Activated naive CD4-positive, alpha-beta T cell treated with anti-CD3 and anti-CD28 coated beads for 36 hours (primary cell): ENCODE measurements around the gene KLHDC10. TPM values are rescaled to one million over a fixed set of nuclear protein-coding genes. Genes with fewer than 3 reads are reported as not detected.

ENCODE experiments used
- CTCF ChIA-PET: fragments of 350-600 bp; sonication (Branson Sonifier 250); formaldehyde crosslinking; loops from one replicate; lab custom pipeline; 2021; ENCODE audit warnings: antibody characterized with exemption; lab: Charles Lee
- DNase-seq: peaks from one replicate; pipeline ENCODE4 v3.0.0-alpha.2; 2020
- H3K27ac Mint-ChIP-seq: one replicate; pipeline ENCODE4 v1.8.0; 2021; ENCODE audit warnings: mild to moderate bottlenecking, mixed read lengths
- H3K27me3 Mint-ChIP-seq: one replicate; pipeline ENCODE4 v1.8.0; 2021; ENCODE audit warnings: low read depth, mixed read lengths
- H3K36me3 Mint-ChIP-seq: one replicate; pipeline ENCODE4 v1.8.0; 2021; ENCODE audit warnings: low read depth, mixed read lengths
- H3K4me1 Mint-ChIP-seq: one replicate; pipeline ENCODE4 v1.8.0; 2021; ENCODE audit warnings: low read depth, mixed read lengths
- H3K4me3 Mint-ChIP-seq: one replicate; pipeline ENCODE4 v1.8.0; 2021; ENCODE audit warnings: mild to moderate bottlenecking, moderate library complexity, mixed read lengths
- H3K9me3 Mint-ChIP-seq: one replicate; pipeline ENCODE4 v1.8.0; 2021; ENCODE audit warnings: mixed read lengths
- intact Hi-C: fragments of 100-400 bp; cut with micrococcal nuclease; formaldehyde crosslinking; loops from one replicate; pipeline ENCODE4 v1.15.1; 2023
- total RNA-seq, 2 experiments: library from RNA; stranded (reverse); gene quantifications; one replicate each; pipeline ENCODE4 v1.2.3, GENCODE V29; 2021

The KLHDC10 gene
- total RNA-seq, 2 experiments from 2014 or later, result 11.6 to 12.9 TPM

- H3K4me1 Mint-ChIP-seq, result no peaks in the 10 kb centered on the region
- no peaks in the 10 kb centered on the region for H3K36me3 Mint-ChIP-seq
- peaks cover 5% of the 10 kb centered on the region for H3K27me3 Mint-ChIP-seq
- H3K4me3 Mint-ChIP-seq, result no peak overlapping the region
- CTCF ChIA-PET, result no interaction called here
- no peaks in the 10 kb centered on the region for H3K9me3 Mint-ChIP-seq
- no peak for DNase-seq
- intact Hi-C loops, result no loop called here
- no peak overlapping the region for H3K27ac Mint-ChIP-seq
Measured at GRCh38 chr7:130147710-130148325, 77.5 kb downstream of the KLHDC10 start.

- Mint-ChIP-seq H3K36me3 (no peaks in the 10 kb centered on the region), H3K27me3 (peaks cover 5% of the 10 kb centered on the region), H3K4me3 (no peak overlapping the region), H3K27ac (no peak overlapping the region), H3K9me3 (no peaks in the 10 kb centered on the region), H3K4me1 (no peaks in the 10 kb centered on the region)
- intact Hi-C loops, result no loop called here
- CTCF ChIA-PET, result no interaction called here
- DNase-seq, result no peak
Measured at GRCh38 chr7:130148561-130148960, 78.2 kb downstream of the KLHDC10 start.

GRCh38 chr7:130149281-130150139, 79.2 kb downstream of the KLHDC10 start:
- CTCF ChIA-PET, result no interaction called here
- H3K4me3 Mint-ChIP-seq, result no peak overlapping the region
- H3K27ac Mint-ChIP-seq, result no peak overlapping the region
- peaks cover 5% of the 10 kb centered on the region for H3K27me3 Mint-ChIP-seq
- no peaks in the 10 kb centered on the region for H3K4me1 Mint-ChIP-seq
- no peaks in the 10 kb centered on the region for H3K9me3 Mint-ChIP-seq
- no peaks in the 10 kb centered on the region for H3K36me3 Mint-ChIP-seq
- no peak for DNase-seq
- intact Hi-C loops, result no loop called here

GRCh38 chr7:130150587-130150986, 80.3 kb downstream of the KLHDC10 start:
- Mint-ChIP-seq H3K36me3 (no peaks in the 10 kb centered on the region), H3K27ac (no peak overlapping the region), H3K9me3 (no peaks in the 10 kb centered on the region), H3K4me1 (no peaks in the 10 kb centered on the region), H3K27me3 (peaks cover 9% of the 10 kb centered on the region), H3K4me3 (no peak overlapping the region)
- DNase-seq, result no peak
- intact Hi-C loops, result no loop called here
- CTCF ChIA-PET, result no interaction called here

GRCh38 chr7:130151591-130152492, 81.5 kb downstream of the KLHDC10 start:
- H3K36me3 Mint-ChIP-seq, result no peaks in the 10 kb centered on the region
- H3K27me3 Mint-ChIP-seq, result peaks cover 9% of the 10 kb centered on the region
- H3K4me3 Mint-ChIP-seq, result no peak overlapping the region
- CTCF ChIA-PET, result no interaction called here
- H3K27ac Mint-ChIP-seq, result no peak overlapping the region
- H3K9me3 Mint-ChIP-seq, result peaks cover 3% of the 10 kb centered on the region
- H3K4me1 Mint-ChIP-seq, result no peaks in the 10 kb centered on the region
- peak; percentile 28 for DNase-seq
- intact Hi-C loops, result no loop called here

GRCh38 chr7:130152493-130153210, 82.3 kb downstream of the KLHDC10 start:
- Mint-ChIP-seq H3K9me3 (peaks cover 7% of the 10 kb centered on the region), H3K4me1 (no peaks in the 10 kb centered on the region), H3K4me3 (no peak overlapping the region), H3K36me3 (peaks cover 2% of the 10 kb centered on the region), H3K27me3 (peaks cover 9% of the 10 kb centered on the region), H3K27ac (no peak overlapping the region)
- CTCF ChIA-PET, result no interaction called here
- no peak for DNase-seq
- intact Hi-C loops, result no loop called here

GRCh38 chr7:130153211-130153908, 83.0 kb downstream of the KLHDC10 start:
- intact Hi-C loops, result no loop called here
- Mint-ChIP-seq H3K27me3 (peaks cover 9% of the 10 kb centered on the region), H3K36me3 (peaks cover 8% of the 10 kb centered on the region), H3K27ac (no peak overlapping the region), H3K9me3 (peaks cover 12% of the 10 kb centered on the region), H3K4me1 (no peaks in the 10 kb centered on the region), H3K4me3 (no peak overlapping the region)
- CTCF ChIA-PET, result no interaction called here
- DNase-seq, result no peak

- intact Hi-C loops, result no loop called here
- CTCF ChIA-PET, result no interaction called here
Measured at GRCh38 chr7:130154131-130154500, 83.8 kb downstream of the KLHDC10 start.

GRCh38 chr7:130154501-130155317, 84.4 kb downstream of the KLHDC10 start:
- H3K36me3 Mint-ChIP-seq, result peaks cover 18% of the 10 kb centered on the region
- H3K4me1 Mint-ChIP-seq, result no peaks in the 10 kb centered on the region
- no peak overlapping the region for H3K4me3 Mint-ChIP-seq
- CTCF ChIA-PET, result no interaction called here
- no peak for DNase-seq
- intact Hi-C loops, result no loop called here
- H3K27me3 Mint-ChIP-seq, result peaks cover 9% of the 10 kb centered on the region
- H3K9me3 Mint-ChIP-seq, result peaks cover 12% of the 10 kb centered on the region
- H3K27ac Mint-ChIP-seq, result no peak overlapping the region

More at GRCh38 chr7:130154131-130154500, 83.8 kb downstream of the KLHDC10 start:
- no peaks in the 10 kb centered on the region for H3K4me1 Mint-ChIP-seq
- H3K27ac Mint-ChIP-seq, result no peak overlapping the region
- H3K9me3 Mint-ChIP-seq, result peaks cover 12% of the 10 kb centered on the region
- no peak overlapping the region for H3K4me3 Mint-ChIP-seq
- peaks cover 13% of the 10 kb centered on the region for H3K36me3 Mint-ChIP-seq
- H3K27me3 Mint-ChIP-seq, result peaks cover 9% of the 10 kb centered on the region
- DNase-seq, result no peak

- Mint-ChIP-seq H3K4me1 (no peaks in the 10 kb centered on the region), H3K27ac (no peak overlapping the region), H3K36me3 (peaks cover 33% of the 10 kb centered on the region), H3K27me3 (peaks cover 4% of the 10 kb centered on the region), H3K4me3 (no peak overlapping the region), H3K9me3 (peaks cover 20% of the 10 kb centered on the region)
- intact Hi-C loops, result no loop called here
- DNase-seq, result no peak
- CTCF ChIA-PET, result interaction anchor here (1.1 kb wide), 1 partner anchor 31 kb away, joined by 3 read pairs; no protein-coding TSS in a partner anchor
Measured at GRCh38 chr7:130156140-130156539, 85.8 kb downstream of the KLHDC10 start.

GRCh38 chr7:130157700-130158099, 87.4 kb downstream of the KLHDC10 start:
- H3K27ac Mint-ChIP-seq, result no peak overlapping the region
- intact Hi-C loops, result no loop called here
- H3K4me3 Mint-ChIP-seq, result no peak overlapping the region
- peaks cover 4% of the 10 kb centered on the region for H3K27me3 Mint-ChIP-seq
- DNase-seq, result no peak
- peaks cover 20% of the 10 kb centered on the region for H3K9me3 Mint-ChIP-seq
- H3K36me3 Mint-ChIP-seq, result peaks cover 46% of the 10 kb centered on the region
- no peaks in the 10 kb centered on the region for H3K4me1 Mint-ChIP-seq
- CTCF ChIA-PET, result interaction anchor here (0.6 kb wide), 1 partner anchor 10 kb away, joined by 4 read pairs; no protein-coding TSS in a partner anchor
